Inflammatory macrophage (primary cell): ENCODE measurements around the gene RETREG1.
"Not testable (repeated sequence)": the region's sequence is repeated elsewhere in the genome, so short reads cannot be mapped to it uniquely, and the experiment has no call there.

Source experiments
- DNase-seq, 2 donors: peaks; one replicate each; pipeline ENCODE4 v3.0.0-alpha.2; 2020 to 2022

Gene RETREG1

DNA sequence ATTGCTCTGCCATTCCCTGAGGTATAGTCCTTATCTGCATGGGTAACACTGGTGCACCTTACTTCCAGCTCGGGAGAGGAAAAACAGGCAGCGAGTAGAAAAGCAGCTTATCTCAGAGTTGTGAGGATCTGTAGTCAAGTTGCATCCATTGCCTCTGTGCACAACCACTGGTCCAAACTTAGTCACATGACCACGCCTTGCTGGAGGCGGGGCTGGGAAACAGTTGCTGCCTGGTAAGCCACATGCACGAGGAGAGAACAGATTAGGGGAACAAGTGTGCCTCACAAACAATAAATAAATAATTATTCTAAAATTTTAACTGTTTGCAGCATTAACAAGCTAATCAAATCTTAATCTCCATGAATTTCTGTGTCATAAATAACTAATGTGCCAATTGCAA, 169.8 kb downstream of the RETREG1 start:
- DNase-seq = no peak

DNA sequence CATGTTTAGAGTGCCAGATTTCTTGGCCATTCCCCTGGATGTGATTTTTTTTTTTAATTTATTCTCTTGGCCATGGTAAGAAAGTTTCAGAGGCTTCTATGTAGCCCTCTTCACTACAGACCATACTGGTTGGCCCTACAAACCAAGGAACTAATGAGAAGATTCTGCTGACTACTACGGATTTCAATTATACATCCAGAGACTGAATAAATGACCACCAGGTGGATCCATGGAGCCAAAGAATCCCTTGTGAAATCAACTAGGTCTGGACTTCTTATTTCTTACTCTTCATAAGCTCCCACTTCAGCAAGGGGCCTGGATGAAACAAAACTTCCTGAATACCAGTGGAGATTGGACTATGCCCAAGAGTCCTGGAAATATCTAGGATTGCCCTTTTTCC, 178.8 kb downstream of the RETREG1 start:
- no peak for DNase-seq

DNA sequence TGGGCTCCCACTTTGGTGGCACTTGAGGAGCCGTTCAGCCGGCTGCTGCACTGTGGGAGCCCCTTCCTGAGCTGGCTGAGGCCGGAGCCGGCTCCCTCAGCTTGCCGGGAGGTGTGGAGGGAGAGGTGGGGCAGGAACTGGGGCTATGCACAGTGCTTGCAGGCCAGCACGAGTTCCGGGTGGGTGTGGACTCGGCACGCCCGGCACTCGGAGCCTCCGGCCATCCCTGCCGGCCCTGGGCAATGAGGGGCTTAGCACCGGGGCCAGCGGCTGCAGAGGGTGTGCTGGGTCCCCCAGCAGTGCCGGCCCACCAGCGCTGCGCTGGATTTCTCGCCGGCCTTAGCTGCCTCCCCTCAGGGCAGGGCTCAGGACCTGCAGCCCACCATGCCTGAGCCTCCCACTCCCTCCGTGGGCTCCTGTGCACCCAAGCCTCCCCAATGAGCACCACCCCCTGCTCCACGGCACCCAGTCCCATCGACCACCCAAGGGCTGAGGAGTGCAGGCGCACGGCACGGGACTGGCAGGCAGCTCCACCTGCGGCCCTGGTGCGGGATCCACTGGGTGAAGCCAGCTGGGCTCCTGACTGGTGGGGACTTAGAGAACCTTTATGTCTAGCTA, 180.6 kb downstream of the RETREG1 start:
- DNase-seq = not testable (repeated sequence)

DNA sequence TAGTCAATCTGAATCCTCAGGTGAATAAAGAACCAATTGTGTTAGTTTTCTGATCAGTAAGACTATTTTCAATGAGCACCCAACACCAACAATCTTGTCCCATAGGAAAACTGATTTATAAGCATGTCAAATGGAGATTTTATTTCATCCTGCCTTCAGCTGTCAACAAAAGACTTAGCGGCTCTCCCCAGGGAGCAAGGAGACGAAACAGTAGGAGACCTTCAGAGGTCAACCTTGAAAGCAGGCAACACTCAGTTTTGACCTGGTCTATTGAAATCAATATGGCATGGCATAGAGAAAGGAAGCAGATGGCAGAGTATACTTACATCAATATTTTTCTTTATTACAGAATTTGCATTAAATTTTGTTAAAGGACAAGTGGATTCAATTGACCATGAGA, 185.3 kb downstream of the RETREG1 start:
- no peak for DNase-seq

DNA sequence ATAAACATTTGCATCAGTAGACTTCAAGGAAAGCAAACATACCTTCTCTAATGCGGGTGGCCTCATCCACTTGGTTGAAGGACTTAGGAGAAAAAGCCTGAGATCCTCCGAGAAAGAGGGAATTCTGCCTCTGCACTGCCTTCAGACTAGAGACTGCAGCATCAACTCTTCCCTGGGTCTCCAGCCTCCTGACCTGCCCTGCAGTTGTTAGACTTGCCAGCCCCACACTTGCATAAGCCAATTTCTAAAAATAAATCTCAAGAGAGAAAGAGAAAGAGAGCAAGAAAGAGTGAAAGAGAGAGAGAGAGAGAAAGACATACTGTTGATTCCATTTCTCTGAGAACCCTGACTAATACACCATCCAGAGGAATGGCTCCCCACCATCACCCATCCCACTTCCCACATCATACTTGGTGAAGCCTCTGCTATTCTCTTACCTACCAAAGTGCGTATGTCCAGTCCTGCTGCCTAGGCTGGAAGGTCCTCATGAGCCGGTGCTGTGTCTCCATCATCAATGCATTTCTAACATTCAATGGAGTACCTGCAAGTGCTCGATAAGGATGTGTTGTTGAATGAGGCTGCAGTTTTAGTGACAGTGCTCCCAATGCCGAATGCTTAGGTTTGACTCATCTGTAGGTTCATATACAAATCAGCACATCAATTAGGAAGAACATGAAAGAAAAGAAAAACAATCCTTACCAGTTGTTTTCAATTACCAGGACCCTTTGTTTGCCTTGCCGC, 186.3 kb downstream of the RETREG1 start:
- DNase-seq = no peak

DNA sequence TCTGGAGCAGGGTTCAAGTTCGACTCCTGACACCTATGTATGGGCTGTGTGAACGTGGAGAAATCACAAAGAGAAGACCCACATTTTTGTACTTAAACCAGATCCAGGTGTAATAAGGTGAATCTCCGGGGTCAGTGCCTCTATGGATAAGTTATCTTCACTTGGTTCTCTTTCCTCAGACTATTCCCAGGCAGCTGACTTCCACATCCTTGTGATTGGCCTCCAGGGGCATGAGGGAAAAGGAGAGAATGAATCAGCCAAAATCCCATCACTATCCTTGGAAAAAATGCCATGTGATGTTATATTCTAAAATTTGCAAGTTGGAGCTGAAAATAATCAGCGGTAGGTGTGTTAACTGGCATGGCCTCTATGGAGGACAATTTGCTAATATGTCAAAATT, 188.4 kb downstream of the RETREG1 start:
- no peak for DNase-seq

DNA sequence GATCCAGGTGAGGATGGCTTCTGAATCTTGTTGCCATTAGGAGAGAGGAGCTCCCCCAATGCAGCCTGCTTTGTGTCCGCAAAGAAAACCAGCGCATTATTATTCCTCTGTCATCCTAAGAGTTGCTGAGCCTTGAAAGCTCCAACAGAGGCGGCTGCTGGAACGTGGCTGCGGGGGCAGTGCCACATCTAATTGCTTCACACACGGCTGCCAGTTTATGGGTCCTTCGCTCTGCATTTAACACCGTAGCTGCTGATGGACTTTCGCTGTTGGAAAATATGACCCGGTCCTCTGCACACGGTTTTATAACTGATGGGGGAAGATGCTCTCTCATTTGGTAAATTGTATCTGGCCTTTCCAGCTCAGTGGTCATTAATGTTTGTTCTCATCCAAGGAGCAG, 189.2 kb downstream of the RETREG1 start:
- no peak for DNase-seq
